ENCODE measurements around the gene UNC5B.

Gene UNC5B

GRCh38 chr10:71302874-71303568 is 90.7 kb downstream of the UNC5B start:
- peak; percentile 75 for DNase-seq

GRCh38 chr10:71303569-71303907 is 91.2 kb downstream of the UNC5B start:
- DNase-seq, result no peak

- no peak for DNase-seq
Observed at GRCh38 chr10:71304914-71305313, 92.5 kb downstream of the UNC5B start.

- DNase-seq, result no peak
Observed at GRCh38 chr10:71306979-71307378, 94.6 kb downstream of the UNC5B start.

GRCh38 chr10:71307469-71308085 is 95.2 kb downstream of the UNC5B start:
- no peak for DNase-seq

GRCh38 chr10:71308244-71308643 is 95.9 kb downstream of the UNC5B start:
- DNase-seq, result no peak

- no peak for DNase-seq
Observed at GRCh38 chr10:71308985-71309384, 96.6 kb downstream of the UNC5B start.

GRCh38 chr10:71309919-71310318 is 97.5 kb downstream of the UNC5B start:
- no peak for DNase-seq

GRCh38 chr10:71312220-71312619 is 99.8 kb downstream of the UNC5B start:
- DNase-seq, result no peak

GRCh38 chr10:71312811-71313789 is 100.7 kb downstream of the UNC5B start:
- DNase-seq, result peak; percentile 84

GRCh38 chr10:71314028-71314693 is 101.8 kb downstream of the UNC5B start:
- DNase-seq, result peak; percentile 59

GRCh38 chr10:71314694-71315225 is 102.4 kb downstream of the UNC5B start:
- DNase-seq, result no peak

- DNase-seq, result no peak
Observed at GRCh38 chr10:71316056-71316785, 103.9 kb downstream of the UNC5B start.

GRCh38 chr10:71316786-71317160 is 104.4 kb downstream of the UNC5B start:
- DNase-seq, result no peak

GRCh38 chr10:71317739-71318138 is 105.4 kb downstream of the UNC5B start:
- peak; percentile 12 for DNase-seq

GRCh38 chr10:71319042-71319799 is 106.9 kb downstream of the UNC5B start, which contains the start of gene SLC29A3:
Gene SLC29A3, plus strand, starts transcription at chr10:71319259. Its CDS starts 51 bp downstream, at chr10:71319310.
- DNase-seq, result peak; percentile 88

- no peak for DNase-seq
Observed at GRCh38 chr10:71319800-71320392, 107.5 kb downstream of the UNC5B start.

- DNase-seq, result no peak
Observed at GRCh38 chr10:71320592-71320991, 108.2 kb downstream of the UNC5B start.

- DNase-seq, result no peak
Observed at GRCh38 chr10:71321386-71321785, 109.0 kb downstream of the UNC5B start.

- DNase-seq, result peak; percentile 12
Observed at GRCh38 chr10:71323407-71323806, 111.0 kb downstream of the UNC5B start.

- no peak for DNase-seq
Observed at GRCh38 chr10:71324743-71325142, 112.4 kb downstream of the UNC5B start.
